DMS153 (cell line): ENCODE results near the gene GYG2.
"Not testable (repeated sequence)": the region's sequence is repeated elsewhere in the genome, so short reads cannot be mapped to it uniquely, and the experiment has no call there.

Experiments
- DNase-seq: peaks from one replicate; lab custom pipeline; 2025; lab: John Stamatoyannopoulos, UW

The GYG2 gene

DNA sequence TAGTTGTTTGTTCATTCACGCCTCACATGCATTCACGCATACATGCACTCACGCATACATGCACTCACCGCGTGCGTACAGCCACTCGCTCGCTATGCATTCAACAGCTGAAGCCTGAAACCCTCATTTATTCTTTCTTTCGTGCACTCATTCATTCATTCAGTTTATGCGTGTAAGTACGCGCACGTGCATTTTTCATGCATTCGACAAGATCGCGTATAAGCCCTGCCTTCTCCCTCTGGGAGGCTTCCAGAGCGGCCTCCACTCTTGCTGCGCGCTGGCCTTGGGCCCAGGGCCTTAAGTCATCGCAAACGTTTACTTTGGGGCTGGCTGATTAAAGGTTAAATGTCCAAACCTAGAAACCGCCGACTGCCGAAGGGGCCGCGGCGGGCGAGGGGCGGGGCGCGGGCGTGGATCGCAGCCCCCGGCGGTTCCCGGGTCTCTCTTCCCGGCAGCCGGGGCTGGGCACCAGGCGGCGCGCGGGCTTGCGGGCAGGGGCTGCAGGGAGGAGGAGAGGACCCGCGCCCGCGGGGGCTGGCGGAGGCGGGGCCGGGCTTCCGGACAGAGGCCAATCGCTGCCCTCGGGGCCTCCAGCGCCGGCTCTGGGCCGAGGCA is at the start of gene GYG2:
TSS of gene GYG2 (plus strand) at position 587 of the 615 bp plus-strand sequence. CDS start 1,259 bp downstream, outside the sequence.
- no peak for DNase-seq

DNA sequence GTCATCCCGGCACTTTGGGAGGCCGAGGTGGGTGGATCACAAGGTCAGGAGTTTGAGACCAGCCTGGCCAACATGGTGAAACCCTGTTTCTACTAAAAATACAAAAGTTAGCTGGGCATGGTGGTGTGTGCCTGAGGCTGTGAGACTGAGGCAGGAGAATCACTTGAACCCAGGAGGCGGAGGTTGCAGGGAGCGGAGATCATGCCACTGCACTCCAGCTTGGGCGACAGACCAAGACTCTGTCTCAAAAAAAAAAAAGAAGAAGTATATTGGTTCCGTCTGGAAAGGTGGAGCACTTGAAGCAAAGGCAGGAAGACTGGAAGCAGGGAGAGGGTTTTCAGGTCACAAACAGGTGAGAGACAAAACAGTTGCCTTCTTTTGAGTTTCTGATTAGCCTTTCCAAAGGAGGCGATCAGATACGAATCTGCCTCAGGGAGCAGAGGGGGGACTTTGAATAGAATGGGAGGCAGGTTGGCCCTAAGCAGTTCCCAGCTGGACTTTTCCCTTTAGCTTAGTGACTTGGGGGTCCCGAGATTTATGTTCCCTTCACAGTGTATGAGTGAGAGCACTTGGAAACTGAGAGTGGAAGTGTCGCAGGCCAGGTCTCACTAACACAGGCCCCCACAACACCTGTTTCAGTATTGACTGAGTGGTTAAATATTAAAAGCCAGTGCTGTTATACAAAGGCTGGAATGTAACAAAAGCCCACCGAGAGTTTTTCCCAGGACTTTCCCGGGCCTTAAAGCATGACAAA is 48.1 kb upstream of the GYG2 start:
- DNase-seq: not testable (repeated sequence)

GRCh38 chrX:2781226-2781571 is 47.5 kb upstream of the GYG2 start:
- no peak for DNase-seq

- no peak for DNase-seq
Observed at GRCh38 chrX:2781698-2782097, 47.0 kb upstream of the GYG2 start.

GRCh38 chrX:2782171-2782570 is 46.6 kb upstream of the GYG2 start:
- DNase-seq: no peak

GRCh38 chrX:2782778-2783177 is 46.0 kb upstream of the GYG2 start:
- DNase-seq: no peak

DNA sequence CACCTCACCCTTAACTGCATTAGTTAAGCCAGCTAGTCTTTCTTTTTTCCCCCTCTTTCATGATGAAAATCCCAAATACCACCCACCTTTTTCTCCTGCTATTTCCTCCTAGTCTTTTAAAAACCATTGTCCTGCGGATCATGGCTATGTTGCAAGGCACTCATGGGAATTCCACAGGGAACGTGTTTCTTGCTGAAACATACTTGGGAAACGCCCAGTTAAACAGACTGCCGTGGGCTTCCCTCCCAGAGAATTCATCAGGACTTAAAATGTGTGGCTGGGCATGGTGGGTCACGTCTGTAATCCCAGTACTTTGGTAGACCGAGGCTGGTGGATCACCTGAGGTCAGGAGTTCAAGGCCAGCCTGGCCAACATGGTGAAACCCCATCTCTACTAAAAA is 44.7 kb upstream of the GYG2 start:
- DNase-seq: no peak

DNA sequence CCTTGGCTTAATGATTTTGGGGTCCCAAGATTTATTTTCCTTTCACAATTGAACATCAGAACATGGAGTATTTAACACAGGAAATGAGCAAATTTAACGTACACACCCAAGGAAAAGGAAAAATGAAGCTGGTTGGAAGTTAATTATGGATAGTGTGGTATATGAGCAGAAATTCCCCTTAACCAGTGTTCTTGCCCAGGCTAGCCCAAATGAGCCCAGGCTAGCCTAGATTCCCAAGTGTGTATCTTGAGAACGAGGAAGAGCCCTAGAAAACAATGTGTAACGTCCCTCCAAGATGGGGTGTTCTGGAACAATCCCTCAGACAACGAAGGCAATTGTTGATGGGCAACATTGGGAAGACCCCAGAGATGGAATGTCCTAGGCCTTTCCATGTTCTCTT is 43.2 kb upstream of the GYG2 start:
- DNase-seq: no peak

DNA sequence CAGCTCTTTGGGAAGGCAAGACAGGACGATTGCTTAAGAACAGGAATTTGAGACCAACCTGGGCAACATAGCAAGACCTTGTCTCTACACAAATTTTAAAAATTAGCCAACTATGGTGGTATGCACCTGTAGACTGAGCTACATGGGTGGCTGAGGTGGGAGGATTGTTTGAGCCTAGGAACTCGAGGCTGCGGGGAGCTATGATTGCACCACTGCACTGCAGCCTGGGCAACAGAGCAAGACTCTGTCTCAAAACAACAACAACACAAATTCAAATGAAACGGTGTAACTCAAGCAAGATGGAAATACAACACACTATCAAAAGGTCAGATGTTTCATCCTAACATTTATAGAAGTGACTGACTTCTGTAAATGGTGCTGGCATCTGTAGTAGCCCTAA is 39.8 kb upstream of the GYG2 start:
- no peak for DNase-seq

DNA sequence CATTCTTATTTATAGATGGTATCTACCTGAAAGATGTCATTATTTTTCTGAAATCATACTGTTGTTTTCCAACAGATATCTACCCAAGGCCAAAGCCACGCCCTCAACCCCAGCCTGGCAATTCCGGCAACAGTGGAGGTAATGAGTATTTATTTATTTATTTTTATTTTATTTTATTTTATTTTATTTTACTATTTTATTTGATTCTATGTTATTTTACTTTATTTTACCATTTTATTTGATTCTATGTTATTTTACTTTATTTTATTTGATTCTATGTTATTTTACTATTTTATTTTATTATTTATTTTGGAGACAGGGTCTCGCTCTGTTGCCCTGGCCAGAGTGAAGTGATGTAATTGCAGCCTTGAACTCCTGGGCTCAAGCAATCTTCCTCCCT is 39.2 kb upstream of the GYG2 start:
- DNase-seq: no peak

- no peak for DNase-seq
Observed at GRCh38 chrX:2793752-2794151, 35.0 kb upstream of the GYG2 start.

- DNase-seq: no peak
Observed at GRCh38 chrX:2794336-2794735, 34.4 kb upstream of the GYG2 start.

GRCh38 chrX:2796808-2797207 is 31.9 kb upstream of the GYG2 start:
- not testable (repeated sequence) for DNase-seq

DNA sequence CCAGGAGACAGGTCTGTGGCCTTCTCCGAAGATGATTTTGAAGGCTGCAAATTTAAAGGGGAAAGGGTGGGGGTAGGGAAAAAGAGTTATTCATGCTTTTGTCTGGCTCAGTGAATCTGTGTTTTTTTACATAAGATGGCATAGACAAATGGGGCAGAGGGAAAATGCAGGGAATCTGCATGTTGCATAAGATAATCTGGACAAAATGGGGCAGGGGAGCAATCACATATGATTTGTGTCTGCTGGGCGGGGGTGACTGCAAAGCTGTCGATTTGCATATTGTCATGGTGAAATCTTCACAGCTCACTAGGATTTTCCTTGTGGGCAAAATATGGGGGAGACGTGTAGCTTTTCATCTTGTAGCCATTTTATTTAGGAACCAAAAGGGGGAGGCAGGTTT is 29.4 kb upstream of the GYG2 start:
- no peak for DNase-seq

- DNase-seq: not testable (repeated sequence)
Observed at GRCh38 chrX:2799980-2800379, 28.8 kb upstream of the GYG2 start.

- DNase-seq: no peak
Observed at GRCh38 chrX:2801223-2801622, 27.5 kb upstream of the GYG2 start.

GRCh38 chrX:2802376-2803090 is 26.2 kb upstream of the GYG2 start:
- not testable (repeated sequence) for DNase-seq

GRCh38 chrX:2803486-2803885 is 25.2 kb upstream of the GYG2 start:
- DNase-seq: not testable (repeated sequence)

- DNase-seq: not testable (repeated sequence)
Observed at GRCh38 chrX:2804106-2804843, 24.5 kb upstream of the GYG2 start.

- DNase-seq: not testable (repeated sequence)
Observed at GRCh38 chrX:2804858-2805257, 23.9 kb upstream of the GYG2 start.

- DNase-seq: no peak
Observed at GRCh38 chrX:2811271-2811670, 17.5 kb upstream of the GYG2 start.

DNA sequence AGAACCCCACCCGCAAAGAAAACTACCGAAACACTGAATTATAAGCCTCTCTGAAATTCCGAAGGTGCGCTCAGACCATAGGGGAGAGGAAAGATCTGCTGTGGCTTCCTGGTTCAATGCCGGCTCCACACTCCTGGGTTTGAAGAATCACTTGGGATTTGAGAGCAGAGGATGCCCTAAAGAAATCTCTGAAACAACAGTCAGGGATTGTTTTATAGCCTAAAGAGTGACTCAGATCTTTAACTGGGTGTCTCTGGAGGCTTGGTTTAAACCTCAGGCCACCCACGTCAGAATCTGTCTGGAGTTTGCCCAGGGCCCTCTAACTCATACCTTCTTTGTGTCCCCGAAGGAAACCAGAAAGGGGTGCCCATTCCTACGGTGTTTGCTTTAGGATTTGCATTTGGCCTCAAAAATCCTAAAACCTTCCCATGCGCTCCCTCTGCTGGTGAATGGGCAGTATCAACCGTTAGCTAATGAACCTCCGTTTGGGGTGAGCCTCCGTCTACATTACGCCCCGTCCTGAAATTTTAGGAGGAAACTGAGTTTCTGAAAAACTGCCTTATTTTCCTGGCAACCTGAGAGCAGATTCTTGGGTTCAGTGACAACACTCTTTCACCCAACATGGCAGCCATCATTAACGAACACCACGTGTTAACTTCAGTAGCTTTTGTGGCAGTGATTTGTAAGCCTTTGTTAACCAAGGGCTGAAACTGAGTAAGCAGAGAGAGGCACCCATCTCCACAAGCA is 16.4 kb upstream of the GYG2 start:
- DNase-seq: not testable (repeated sequence)
